ENCODE results near the gene ACAT2.
A peak's percentile ranks its signal among the peaks of the same experiment; 100 is the strongest.
"Not testable (repeated sequence)": the region's sequence is repeated elsewhere in the genome, so short reads cannot be mapped to it uniquely, and the experiment has no call there.

The ACAT2 gene

GRCh38 chr6:159772196-159772595 lies 10.4 kb downstream of the ACAT2 start:
- no peak for DNase-seq (ENCODE audit: low read depth)

- no peak for DNase-seq (ENCODE audit: low read depth)
These were observed 15.5 kb downstream of the ACAT2 start for GRCh38 chr6:159777240-159777904.

GRCh38 chr6:159778131-159778530 lies 16.3 kb downstream of the ACAT2 start:
- DNase-seq (ENCODE audit: low read depth) = no peak

- DNase-seq (ENCODE audit: low read depth) = no peak
These were observed 16.8 kb downstream of the ACAT2 start for GRCh38 chr6:159778542-159779103.

- no peak for DNase-seq (ENCODE audit: low read depth)
These were observed 26.4 kb downstream of the ACAT2 start for GRCh38 chr6:159788276-159788675.

- peak; percentile 67 for DNase-seq (ENCODE audit: low read depth)
These were observed 27.0 kb downstream of the ACAT2 start for GRCh38 chr6:159788753-159789376.

- DNase-seq (ENCODE audit: low read depth) = peak; percentile 100
These were observed 27.7 kb downstream of the ACAT2 start, which contains the start of gene TCP1 for GRCh38 chr6:159789377-159790148. Gene TCP1, minus strand, starts transcription at chr6:159789602. Its CDS starts 134 bp downstream, at chr6:159789468.

- DNase-seq (ENCODE audit: low read depth) = peak; percentile 99
These were observed 28.5 kb downstream of the ACAT2 start, which contains the start of gene MRPL18 for GRCh38 chr6:159790149-159790955. Gene MRPL18, plus strand, starts transcription at chr6:159790467. Its CDS starts 121 bp downstream, at chr6:159790588.

- DNase-seq (ENCODE audit: low read depth) = no peak
These were observed 29.2 kb downstream of the ACAT2 start for GRCh38 chr6:159790956-159791598.

GRCh38 chr6:159794976-159795375 lies 33.1 kb downstream of the ACAT2 start:
- not testable (repeated sequence) for DNase-seq (ENCODE audit: low read depth)

GRCh38 chr6:159797554-159797953 lies 35.7 kb downstream of the ACAT2 start:
- no peak for DNase-seq (ENCODE audit: low read depth)

GRCh38 chr6:159800141-159800865 lies 38.5 kb downstream of the ACAT2 start, which contains the start of gene PNLDC1:
Gene PNLDC1, plus strand, starts transcription at chr6:159800276. Its CDS starts 32 bp downstream, at chr6:159800308.
- DNase-seq (ENCODE audit: low read depth) = no peak

- no peak for DNase-seq (ENCODE audit: low read depth)
These were observed 40.1 kb downstream of the ACAT2 start for GRCh38 chr6:159801935-159802334.

- no peak for DNase-seq (ENCODE audit: low read depth)
These were observed 42.7 kb downstream of the ACAT2 start for GRCh38 chr6:159804504-159804903.

- DNase-seq (ENCODE audit: low read depth) = no peak
These were observed 43.7 kb downstream of the ACAT2 start for GRCh38 chr6:159805440-159806020.

GRCh38 chr6:159806021-159806458 lies 44.2 kb downstream of the ACAT2 start:
- no peak for DNase-seq (ENCODE audit: low read depth)

- DNase-seq (ENCODE audit: low read depth) = no peak
These were observed 45.5 kb downstream of the ACAT2 start for GRCh38 chr6:159807150-159807858.

GRCh38 chr6:159808647-159809046 lies 46.8 kb downstream of the ACAT2 start:
- DNase-seq (ENCODE audit: low read depth) = no peak

GRCh38 chr6:159809149-159809548 lies 47.3 kb downstream of the ACAT2 start:
- DNase-seq (ENCODE audit: low read depth) = no peak
